ENCODE data around the gene HOTAIR.

GRCh38 chr12:54015018-54015931 lies 40.5 kb upstream of the HOTAIR start:
- no peak for TF ChIP-seq CTCF (conservative IDR thresholded peaks at IDR 0.05)
- no peak for TF ChIP-seq EZH2 (IDR thresholded peaks at IDR 0.05; ENCODE audit: low read depth)

All from PC-9 (cell line).